ENCODE measurements around the gene LAPTM5. TPM values are rescaled to one million over a fixed set of nuclear protein-coding genes. Genes with fewer than 3 reads are reported as not detected.

The LAPTM5 gene
- total RNA-seq, 1 experiment from 2014 or later, result not detected

DNA sequence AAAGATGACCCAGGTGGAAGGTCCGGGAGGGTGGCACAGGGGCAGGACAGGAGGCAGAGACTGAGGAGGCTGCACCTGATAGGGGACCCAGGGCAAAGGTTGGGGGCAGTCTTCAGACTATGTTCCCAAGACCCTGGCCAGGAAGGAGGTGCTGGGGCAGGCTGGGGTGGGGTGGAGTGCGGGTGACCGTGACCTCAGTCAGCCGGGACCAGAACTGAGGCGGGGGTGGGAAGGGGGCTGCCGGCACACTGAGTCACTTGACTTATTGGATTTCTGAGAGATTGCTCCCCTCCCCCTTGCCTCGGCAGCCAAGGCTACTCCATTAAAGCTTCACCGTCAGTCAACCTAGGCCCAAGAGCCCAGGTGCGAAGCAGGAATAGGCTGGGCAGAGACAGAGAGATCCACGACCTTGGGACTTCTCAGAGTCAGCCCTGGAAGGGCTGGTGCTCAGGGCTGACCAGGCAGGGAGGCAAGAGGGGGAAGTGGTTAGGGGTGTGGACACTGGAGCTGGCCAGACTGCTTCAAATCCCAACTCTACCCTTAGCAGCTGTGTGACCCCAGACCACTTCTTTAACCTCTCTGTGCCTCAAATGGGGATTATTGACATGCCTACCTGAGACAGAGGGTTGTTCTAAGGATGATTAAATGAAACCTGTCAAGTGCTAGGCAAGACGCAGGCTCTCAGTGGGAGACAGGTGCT lies 47.9 kb upstream of the LAPTM5 start:
- Histone ChIP-seq H3K4me3 (ENCODE audit: low read length) (no peak overlapping the region), H2AFZ (ENCODE audit: low read length) (no peak overlapping the region), H3K79me2 (ENCODE audit: low read length) (no peaks in the 10 kb centered on the region), H3F3A (ENCODE audit: low read length, unreplicated experiment) (no peaks in the 10 kb centered on the region), H4K20me1 (ENCODE audit: low read length) (no peaks in the 10 kb centered on the region), H3K27me3 (ENCODE audit: low read length) (no peaks in the 10 kb centered on the region), H3K9ac (ENCODE audit: low read length) (no peak overlapping the region), H3K9me2 (replicated peaks; ENCODE audit: low read length) (no peaks in the 10 kb centered on the region), H3K36me3 (ENCODE audit: low read depth, low read length) (no peaks in the 10 kb centered on the region), H3K27ac (ENCODE audit: low read length) (no peak overlapping the region), H3K4me1 (ENCODE audit: insufficient read depth, low read length) (peaks cover 12% of the 10 kb centered on the region), H3K9me3 (ENCODE audit: low read length) (no peaks in the 10 kb centered on the region), H3K4me2 (ENCODE audit: low read length) (no peak overlapping the region)
- TF ChIP-seq CTCF (conservative IDR thresholded peaks at IDR 0.05; ENCODE audit: low read depth, low read length), result no peak
- no peak for TF ChIP-seq EZH2phosphoT487 (IDR thresholded peaks at IDR 0.05; ENCODE audit: borderline replicate concordance, low read length)
- no peak for TF ChIP-seq EZH2 (IDR thresholded peaks at IDR 0.05; ENCODE audit: low read length, unreplicated experiment)
- no TSS peak for BruUV-seq (replicated peaks)
- no peak for ATAC-seq
- DNase-seq, result no peak
- ChIA-PET CTCF (interaction anchor here (0.7 kb wide), 1 partner anchor 105 kb away, joined by 3 read pairs; no protein-coding TSS in a partner anchor), POLR2A (ENCODE audit: unreplicated experiment) (no interaction called here)
- intact Hi-C loops (cut with micrococcal nuclease), result no loop called here

DNA sequence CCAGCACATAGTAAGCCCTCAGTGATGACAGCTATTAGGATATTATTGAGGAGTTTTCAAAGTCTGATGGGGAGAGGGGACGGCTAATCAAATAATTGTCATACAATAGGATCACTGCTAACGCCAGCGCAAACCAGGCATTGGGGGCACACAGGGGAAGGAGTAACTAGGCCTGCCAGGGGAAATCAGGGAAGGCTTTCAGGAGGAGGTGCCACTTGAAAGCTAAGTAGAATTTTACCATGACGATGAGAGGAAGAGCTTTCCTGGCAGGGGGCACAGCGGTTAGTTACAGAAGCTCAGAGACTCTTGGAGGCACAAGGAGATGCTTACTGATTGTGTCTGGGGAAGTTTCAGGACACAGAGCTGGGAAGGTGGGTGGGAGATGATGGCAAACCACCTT lies 47.2 kb upstream of the LAPTM5 start:
- Histone ChIP-seq H3K36me3 (ENCODE audit: low read depth, low read length) (no peaks in the 10 kb centered on the region), H3F3A (ENCODE audit: low read length, unreplicated experiment) (no peaks in the 10 kb centered on the region), H2AFZ (ENCODE audit: low read length) (no peak overlapping the region), H3K27ac (ENCODE audit: low read length) (no peak overlapping the region), H4K20me1 (ENCODE audit: low read length) (no peaks in the 10 kb centered on the region), H3K4me2 (ENCODE audit: low read length) (no peak overlapping the region), H3K9ac (ENCODE audit: low read length) (no peak overlapping the region), H3K9me3 (ENCODE audit: low read length) (no peaks in the 10 kb centered on the region), H3K4me1 (ENCODE audit: insufficient read depth, low read length) (peaks cover 9% of the 10 kb centered on the region), H3K9me2 (replicated peaks; ENCODE audit: low read length) (no peaks in the 10 kb centered on the region), H3K27me3 (ENCODE audit: low read length) (no peaks in the 10 kb centered on the region), H3K4me3 (ENCODE audit: low read length) (no peak overlapping the region), H3K79me2 (ENCODE audit: low read length) (no peaks in the 10 kb centered on the region)
- ChIA-PET CTCF (no interaction called here), POLR2A (ENCODE audit: unreplicated experiment) (no interaction called here)
- no peak for TF ChIP-seq EZH2phosphoT487 (IDR thresholded peaks at IDR 0.05; ENCODE audit: borderline replicate concordance, low read length)
- no peak for TF ChIP-seq CTCF (conservative IDR thresholded peaks at IDR 0.05; ENCODE audit: low read depth, low read length)
- no peak for TF ChIP-seq EZH2 (IDR thresholded peaks at IDR 0.05; ENCODE audit: low read length, unreplicated experiment)
- ATAC-seq, result no peak
- no peak for DNase-seq
- no TSS peak for BruUV-seq (replicated peaks)
- intact Hi-C loops (cut with micrococcal nuclease), result no loop called here

- POLR2A ChIA-PET (ENCODE audit: unreplicated experiment), result no interaction called here
These were observed 46.8 kb upstream of the LAPTM5 start for GRCh38 chr1:30804352-30804751.

More at GRCh38 chr1:30804352-30804751, 46.8 kb upstream of the LAPTM5 start:
- intact Hi-C loops (cut with micrococcal nuclease), result no loop called here
- no peak for DNase-seq
- Histone ChIP-seq H3K9me3 (ENCODE audit: low read length) (no peaks in the 10 kb centered on the region), H3K9me2 (replicated peaks; ENCODE audit: low read length) (no peaks in the 10 kb centered on the region), H2AFZ (ENCODE audit: low read length) (no peak overlapping the region), H3K4me3 (ENCODE audit: low read length) (no peak overlapping the region), H3K79me2 (ENCODE audit: low read length) (no peaks in the 10 kb centered on the region), H3K9ac (ENCODE audit: low read length) (no peak overlapping the region), H3F3A (ENCODE audit: low read length, unreplicated experiment) (no peaks in the 10 kb centered on the region), H4K20me1 (ENCODE audit: low read length) (no peaks in the 10 kb centered on the region), H3K4me2 (ENCODE audit: low read length) (no peak overlapping the region), H3K4me1 (ENCODE audit: insufficient read depth, low read length) (peaks cover 4% of the 10 kb centered on the region), H3K36me3 (ENCODE audit: low read depth, low read length) (no peaks in the 10 kb centered on the region), H3K27me3 (ENCODE audit: low read length) (no peaks in the 10 kb centered on the region), H3K27ac (ENCODE audit: low read length) (no peak overlapping the region)
- no peak for ATAC-seq
- BruUV-seq (replicated peaks), result no TSS peak
- TF ChIP-seq EZH2phosphoT487 (IDR thresholded peaks at IDR 0.05; ENCODE audit: borderline replicate concordance, low read length) (no peak), EZH2 (IDR thresholded peaks at IDR 0.05; ENCODE audit: low read length, unreplicated experiment) (no peak), CTCF (conservative IDR thresholded peaks at IDR 0.05; ENCODE audit: low read depth, low read length) (no peak)
- CTCF ChIA-PET, result interaction anchor here (3.5 kb wide), 1 partner anchor 106 kb away, joined by 26 read pairs; no protein-coding TSS in a partner anchor

Data from PC-3 (cell line).